Epidermal melanocyte (primary cell): ENCODE measurements around the gene SMIM32.

ENCODE experiments used
- DNase-seq: peaks from one replicate; pipeline ENCODE4 v3.0.0; 2011; ENCODE audit warnings: low spot score; ENCODE audit not compliant: insufficient read length

Gene SMIM32

DNA sequence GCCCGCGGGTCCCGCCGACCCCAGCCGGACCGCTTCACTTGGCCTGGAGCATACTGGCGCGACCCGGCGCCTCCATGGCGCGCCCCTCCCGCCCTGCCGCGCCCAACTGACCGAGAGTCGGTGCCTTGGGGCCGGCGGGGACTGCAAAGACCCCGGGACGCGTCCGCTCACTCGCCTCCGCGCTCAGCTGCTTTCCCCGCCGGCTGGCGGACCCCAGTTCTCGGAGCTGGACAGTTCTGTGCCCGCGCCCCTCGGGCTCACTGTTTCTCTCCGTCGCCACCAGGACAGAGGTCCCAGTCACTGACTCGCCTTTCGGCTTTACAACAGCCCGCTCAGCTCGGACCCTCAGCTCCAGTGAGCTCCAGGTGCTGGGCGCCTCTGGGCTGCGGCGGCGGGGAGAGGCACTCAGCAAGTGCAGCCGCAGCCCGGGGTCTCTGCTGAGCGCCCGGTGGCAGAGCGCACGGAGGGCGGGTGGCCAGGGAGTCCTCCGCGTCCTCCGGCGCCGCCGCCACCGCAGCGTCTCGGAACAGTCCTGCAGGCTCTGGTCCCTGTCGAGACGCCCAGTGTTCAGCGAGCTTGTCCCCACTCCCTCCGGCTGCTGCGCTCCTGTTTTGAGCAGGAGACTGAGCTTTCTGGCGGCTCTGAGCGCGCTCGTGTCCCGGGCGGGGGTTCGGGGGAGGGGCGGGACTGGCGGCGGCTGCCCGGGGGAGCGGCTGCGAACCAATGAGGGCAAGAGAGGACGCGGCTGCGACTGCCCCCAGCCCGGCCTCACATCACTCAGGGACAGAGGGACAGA is at the start of gene SMIM32:
Gene SMIM32 (minus strand): TSS at position 637 of the 796 bp plus-strand sequence. CDS start 638 bp downstream, outside the sequence.
- no peak for DNase-seq

DNA sequence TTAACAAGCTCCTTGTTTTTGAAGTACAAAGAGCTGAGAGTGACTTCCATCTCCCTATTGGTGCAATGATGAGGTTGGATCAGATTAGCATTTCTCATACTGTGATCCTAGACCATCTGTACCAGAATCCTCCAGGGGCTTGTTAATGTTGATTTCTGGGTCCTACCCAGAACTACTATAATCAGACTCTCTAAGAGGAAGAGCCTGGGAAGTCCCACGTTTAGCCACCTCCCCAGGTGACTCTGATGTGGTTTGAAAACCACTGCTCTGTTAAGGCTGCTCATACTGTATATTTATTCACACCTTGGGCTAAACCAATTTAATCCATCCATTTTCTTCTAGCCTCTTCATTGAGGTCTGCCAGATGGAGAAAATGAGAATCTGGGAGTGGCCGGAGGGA is 49.6 kb upstream of the SMIM32 start:
- no peak for DNase-seq

DNA sequence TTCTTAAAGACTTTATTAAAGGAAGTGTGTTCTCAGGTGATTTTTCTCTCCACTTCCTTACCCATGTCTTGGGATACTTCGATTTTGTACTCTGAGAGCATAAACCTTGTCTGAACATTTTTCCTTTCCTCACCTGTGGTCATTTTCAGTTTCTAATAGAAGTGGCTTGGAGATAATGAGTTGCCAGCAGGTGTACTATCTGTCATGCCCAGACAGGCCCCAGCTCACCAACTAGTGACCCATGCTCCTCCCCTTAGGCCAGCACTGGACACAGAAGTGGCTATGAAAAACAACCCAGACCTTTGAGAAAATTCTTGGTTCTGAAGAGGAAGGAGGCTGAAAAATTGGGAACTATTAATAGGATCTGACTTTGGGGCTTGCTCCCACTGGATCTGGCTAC is 49.2 kb upstream of the SMIM32 start:
- no peak for DNase-seq

DNA sequence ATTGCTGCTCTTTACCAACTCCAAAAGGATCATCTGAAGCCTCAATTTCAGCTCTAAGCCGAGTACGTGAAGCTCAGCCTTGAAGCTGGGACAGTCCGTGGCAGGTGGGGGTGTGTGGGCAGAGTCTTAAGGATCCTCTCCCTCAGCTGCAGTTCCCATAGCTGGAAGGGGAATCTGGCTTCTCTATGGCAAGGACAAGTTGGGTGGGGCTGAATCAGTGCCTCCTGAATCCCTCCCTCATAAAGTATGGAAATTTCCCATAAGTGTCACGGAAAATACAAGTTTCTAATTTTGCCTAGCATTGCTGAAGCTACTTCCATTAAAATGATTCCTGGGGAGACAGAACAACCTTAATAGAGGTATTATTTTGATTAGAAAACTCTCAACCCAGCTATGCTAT is 47.9 kb upstream of the SMIM32 start:
- no peak for DNase-seq

DNA sequence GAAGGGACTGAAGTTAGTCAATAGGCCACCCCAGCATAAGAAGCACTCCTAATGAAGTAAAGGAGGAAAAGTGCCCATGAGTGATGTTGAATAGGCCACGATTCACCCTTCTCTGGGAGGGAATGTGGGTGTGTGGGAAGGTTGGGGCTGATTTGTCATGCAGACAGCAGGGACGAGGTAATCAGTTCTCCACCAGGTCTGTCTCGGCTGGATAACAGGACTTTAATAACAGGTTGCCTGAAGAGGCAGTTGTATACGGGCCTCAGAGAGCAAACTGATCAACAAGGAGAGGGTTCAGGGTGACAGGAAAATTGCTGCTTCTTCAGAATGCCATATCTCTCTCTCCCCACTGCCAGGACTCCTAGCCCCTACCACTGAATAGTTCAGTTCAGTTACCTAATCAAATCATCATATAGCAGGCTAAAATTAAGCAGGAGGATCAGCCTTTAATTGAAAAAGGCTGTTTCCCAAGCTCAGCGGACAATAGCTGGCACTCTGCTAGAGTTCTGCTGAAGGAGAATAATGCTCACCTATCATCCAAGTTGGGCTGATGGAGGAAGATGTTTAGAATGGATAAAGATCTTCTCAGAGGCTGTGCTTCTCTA is 43.6 kb upstream of the SMIM32 start:
- DNase-seq, result no peak

DNA sequence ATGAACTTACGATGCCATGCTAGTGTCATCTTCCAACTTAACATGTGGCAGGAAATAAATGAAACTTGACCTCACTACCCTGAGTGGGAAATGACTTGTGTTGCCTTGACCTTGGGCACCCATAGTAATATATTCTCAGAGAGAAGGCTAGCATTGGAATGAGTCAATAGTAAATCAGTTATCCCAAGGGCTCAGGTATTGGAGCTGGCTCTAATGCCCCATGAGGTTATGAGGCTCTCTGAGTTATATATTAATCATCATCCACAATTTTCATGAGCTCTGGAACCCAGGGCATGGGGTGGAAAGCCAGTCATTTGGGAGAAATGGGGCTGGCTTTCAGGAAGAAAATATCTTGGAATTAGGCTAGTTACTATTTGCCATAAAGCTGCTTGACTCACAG is 42.4 kb upstream of the SMIM32 start:
- no peak for DNase-seq

DNA sequence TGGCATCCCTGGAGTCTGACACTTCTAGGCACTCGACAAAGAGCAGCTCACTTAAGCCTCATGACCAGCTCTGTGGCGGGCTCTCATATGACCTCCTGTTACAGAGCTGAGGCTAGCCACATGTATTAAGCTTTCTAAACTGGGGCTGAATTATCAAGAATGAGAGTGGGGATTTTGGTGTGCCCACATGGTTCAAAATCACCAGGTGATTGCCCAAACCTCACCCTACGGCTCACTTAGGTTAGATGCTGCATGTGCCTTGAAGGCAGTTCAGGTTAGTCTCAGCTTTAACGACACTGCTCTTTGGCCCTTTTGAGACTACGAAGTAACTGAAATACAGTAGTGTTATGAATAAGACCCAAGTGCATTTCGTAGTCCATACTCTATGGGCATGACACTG is 39.4 kb upstream of the SMIM32 start:
- no peak for DNase-seq

DNA sequence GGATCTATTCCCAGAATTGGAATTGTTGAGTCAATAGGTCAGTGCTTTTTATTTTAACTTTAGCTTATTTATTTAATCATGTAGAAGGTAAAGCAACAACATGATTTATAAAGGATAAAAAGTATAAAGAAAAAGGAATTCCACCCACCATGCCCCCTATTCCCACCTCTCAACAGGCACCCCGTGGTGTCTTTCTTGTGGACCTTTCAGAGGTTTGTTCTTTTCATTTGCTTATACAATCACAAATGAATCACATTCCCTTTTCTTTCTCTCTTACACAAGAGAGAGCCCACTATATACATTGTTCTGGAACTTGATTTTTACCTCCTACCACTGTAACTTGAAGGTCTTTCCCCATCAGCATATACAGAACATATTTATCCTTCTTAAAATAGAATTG is 37.2 kb upstream of the SMIM32 start:
- no peak for DNase-seq

DNA sequence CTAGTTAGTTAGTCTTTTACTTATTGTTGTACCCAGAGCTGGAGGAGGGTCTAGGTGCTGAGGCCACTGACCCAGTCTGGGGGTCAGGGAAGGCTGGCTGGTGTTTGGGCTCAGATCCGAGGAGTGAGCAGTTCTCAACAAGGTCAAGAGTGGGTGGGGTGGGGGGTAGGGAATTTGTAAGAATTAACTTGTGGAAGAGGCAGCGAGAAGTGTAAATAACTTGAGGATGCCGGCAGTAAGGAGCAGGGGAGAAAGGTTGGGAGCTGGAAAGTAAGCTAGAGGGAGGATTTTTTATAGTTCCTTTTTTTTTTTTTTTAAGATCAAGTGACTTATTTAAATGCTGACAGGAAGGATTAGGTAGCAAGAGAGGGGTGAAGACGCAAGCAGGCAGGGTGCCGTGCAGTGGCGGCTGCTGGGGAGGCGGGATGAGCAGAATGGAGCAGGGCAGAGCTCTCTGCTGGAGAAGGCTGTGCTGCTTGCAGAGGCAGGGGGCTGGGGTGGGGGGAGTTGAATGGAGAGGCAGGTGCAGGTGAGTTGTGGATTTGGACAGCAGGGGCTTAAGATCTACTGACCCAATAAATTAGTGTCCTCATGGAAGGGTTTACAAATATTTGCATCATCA is 35.3 kb upstream of the SMIM32 start:
- no peak for DNase-seq

DNA sequence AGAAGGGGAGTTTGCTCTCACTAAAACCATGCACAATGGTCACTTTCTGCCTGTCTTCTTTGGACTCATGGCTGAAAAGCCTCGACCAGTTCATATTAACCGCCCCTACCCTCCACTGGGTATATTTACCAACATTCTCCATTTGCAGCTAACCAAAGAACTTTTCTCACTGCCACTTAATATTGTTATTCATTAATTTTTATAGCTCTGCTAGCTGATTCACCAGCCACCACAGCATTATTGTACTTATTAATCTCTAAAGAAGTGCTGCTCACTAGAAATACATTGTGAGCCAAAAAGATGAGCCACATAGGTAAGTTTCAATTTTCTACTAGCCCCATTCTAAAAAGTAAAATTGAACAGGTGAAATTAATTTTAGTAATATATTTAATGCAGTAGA is 33.4 kb upstream of the SMIM32 start:
- no peak for DNase-seq

DNA sequence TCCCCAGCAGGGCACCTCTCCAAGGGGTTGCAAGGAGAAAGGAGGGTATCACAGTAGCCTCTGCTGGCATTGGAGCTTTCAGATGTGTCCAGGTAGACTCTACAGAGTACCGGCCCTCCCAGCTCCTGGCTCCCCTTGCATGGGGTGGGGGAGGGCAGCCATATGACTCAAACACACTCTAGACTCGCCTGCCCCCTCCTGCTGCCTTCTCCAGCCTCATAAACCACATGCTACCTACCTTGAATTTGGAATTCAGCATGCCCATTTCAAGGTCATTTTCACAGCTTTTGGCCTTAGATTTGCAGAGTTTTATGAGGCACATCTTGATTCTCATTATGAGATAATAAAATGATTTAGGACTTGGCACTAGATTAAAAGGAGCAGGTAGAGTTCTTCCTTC is 32.8 kb upstream of the SMIM32 start:
- DNase-seq, result no peak

DNA sequence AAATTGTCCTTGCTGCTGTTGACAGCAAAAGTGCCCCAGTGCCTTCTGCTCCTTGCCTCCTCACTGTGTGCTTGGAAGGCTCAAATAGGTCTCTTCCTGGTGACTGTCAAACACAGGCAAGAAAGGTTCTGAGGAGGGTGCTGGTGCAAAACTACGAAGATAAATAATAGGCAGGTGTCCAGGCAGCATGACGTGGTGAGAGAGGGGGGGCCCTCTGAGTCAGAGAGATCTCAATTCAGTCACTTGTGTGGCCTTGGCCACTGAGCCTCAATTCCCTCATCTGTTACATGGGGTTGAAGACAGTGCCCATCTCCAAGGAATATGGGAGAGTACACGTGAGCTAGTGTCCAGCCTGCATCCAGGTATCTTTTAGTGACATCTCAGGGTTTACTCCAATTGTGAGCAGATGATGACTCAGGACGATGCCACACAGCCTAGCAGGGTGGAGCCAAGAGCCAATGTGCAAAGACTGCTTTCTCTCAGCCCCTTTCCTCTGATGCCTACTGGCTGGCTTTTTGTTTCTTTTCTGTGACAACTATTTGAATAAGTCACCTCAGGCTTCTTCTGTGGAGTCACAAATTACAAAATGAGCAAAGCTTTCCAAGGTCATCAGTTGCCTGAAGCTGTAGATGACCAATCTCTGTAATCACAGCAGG is 29.7 kb upstream of the SMIM32 start:
- no peak for DNase-seq

DNA sequence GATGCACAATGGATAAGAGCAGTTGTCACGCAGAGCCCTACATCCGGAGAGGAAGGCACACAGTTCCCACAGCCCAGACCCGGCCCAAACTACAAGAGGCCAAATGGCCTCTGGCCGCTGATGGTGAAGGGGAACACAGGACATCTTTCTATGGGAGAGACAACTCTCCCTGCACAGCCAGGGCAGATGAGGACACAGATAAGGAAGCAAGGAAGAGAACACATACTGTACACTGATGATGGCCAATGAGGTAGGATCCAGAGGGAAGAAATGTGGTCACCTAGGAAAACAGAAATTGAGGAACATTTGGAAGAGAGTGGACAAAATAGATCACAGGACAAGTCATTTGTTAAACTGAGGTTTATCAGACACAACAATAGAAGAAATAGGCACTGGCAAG is 28.4 kb upstream of the SMIM32 start:
- DNase-seq, result no peak

DNA sequence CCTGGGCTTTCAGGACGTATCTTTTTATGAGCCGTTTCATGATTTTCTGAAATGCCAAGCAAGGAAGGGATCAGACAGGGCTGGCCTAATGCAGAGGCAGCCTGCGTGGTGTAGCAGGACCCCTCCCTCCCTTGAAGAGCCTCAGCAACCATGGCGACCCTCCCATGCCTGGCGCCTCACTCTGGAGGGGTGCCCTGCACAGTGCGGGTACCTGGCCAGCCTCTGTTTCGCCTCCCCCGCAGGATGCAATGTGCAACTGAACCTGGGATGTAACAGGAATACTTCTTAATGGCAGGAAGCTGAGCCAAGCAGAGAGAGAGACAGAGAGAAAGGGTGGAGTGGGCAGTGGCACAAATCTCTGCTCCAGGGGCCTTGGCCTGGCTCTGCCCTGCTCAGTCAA is 23.3 kb upstream of the SMIM32 start:
- DNase-seq, result no peak

DNA sequence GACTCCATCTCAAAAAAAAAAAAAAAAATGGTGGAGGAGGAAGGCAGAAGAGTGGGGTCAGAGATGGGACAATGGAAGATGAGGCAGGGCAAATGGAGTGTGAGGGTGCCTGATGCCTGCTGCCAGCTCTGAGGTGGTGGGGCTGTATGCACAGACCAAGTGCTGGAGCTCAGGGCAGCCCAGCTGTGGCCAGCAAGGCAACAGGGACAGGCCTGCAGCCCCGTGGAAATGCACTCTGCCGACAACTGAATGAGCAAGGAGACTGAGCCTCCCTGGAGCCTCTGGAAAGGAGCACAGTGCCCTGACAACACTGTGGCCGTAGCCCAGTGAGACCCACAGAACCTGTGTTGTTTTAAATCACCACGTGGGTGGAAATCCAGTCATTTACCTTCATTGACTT is 22.9 kb upstream of the SMIM32 start:
- DNase-seq, result no peak

DNA sequence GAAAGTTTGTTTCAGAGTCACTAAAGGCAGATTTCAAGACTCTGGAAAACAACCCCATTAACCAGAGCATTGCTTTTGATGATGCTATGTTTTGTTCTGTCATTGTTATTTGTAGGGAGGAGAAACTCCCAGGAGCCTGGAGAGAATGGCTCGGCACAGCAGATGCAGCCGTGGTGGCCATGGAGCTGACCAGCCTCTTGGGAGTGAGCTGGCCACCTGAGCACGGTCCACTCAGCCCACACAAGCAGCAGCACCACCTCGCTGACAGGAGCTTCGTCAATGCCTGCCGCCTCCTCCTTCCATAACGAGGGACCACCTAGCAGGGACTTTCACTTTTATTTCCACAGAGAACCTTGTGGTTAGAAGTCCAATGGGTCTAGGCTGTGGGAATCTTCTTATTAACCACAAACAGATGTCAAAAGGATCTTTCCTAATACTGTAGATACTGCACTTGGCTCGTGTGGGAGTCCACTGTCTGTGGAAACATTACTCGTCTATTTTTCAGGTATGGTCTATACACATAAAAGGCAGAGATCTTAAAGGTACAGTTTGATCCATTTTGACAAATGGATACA is 21.0 kb upstream of the SMIM32 start:
- no peak for DNase-seq

DNA sequence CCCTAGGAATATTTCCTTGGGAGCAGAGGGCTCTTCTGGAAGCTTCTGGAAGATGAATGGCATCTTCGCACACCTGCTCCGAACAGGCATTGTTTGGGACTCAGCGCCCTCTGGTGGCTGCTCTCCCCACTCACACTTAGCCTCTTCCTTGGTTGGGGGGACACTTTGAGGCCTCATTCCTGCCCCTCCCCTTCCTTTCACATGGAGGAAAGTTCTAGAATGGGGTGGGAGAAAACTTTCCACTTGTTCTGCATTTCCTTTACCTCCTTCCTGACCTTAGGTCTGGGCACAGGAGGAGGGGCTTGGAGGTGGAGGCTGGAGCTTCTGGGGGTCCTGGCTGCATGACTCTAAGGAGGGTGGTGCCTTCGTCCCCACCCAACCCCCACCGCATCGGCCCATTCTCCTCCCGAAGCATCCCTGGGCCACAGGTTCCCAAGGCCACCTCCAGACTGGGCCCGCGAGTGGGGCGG is 19.3 kb upstream of the SMIM32 start:
- no peak for DNase-seq

DNA sequence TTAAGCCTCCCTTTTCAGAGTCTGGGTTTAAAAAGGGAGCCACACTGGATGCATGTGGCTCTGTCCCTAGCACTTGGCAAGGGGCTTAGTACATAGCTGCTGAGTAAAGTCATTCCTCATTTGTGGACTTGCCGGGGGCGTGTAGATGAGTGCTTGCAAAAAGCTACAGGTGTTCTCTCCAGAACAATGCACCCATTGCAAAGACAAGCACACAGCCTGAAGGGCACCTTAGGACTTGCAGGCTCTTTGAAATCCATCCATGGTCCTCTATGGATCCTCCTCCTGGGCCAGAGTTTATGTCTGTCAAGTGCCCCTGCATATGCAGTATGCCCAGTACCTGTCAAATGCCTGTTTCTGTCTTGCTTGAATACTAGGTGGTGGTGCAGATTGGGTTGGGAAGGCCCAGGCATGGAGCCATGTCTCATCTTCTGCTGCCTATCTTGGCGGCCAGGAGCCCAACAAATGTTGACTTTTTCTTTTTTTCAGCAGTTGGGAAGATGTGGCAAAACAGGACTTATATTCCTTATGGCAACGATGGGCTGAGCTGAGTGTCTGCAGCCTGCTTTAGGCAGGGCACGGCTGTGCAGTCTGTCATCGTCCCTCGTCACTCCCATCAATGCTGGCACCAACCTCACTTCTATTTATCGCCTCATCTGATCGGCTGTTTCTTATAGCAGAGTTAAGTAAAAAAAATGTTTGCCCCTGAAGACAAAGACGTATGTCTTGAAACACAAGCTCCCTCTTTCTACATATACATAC is 18.5 kb upstream of the SMIM32 start:
- no peak for DNase-seq

DNA sequence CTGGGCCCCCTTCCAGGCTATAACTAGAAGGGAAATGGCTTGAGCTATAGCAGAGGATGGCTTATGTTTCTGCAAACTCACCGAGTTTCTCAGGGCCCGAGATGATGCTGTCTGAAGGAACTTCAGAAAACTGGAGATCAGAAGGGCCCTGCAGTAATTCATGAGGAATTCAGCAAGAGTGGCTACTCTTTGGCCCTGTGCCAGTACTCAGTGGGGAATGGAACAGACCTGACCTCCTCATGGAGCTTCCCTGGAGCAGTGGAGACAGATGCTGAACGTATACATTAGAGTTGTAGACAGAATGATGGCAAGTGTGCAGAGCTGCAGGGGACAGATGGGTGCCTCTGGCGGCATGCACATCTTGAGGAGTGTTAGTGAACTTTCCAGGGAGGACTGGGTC is 17.3 kb upstream of the SMIM32 start:
- DNase-seq, result no peak

DNA sequence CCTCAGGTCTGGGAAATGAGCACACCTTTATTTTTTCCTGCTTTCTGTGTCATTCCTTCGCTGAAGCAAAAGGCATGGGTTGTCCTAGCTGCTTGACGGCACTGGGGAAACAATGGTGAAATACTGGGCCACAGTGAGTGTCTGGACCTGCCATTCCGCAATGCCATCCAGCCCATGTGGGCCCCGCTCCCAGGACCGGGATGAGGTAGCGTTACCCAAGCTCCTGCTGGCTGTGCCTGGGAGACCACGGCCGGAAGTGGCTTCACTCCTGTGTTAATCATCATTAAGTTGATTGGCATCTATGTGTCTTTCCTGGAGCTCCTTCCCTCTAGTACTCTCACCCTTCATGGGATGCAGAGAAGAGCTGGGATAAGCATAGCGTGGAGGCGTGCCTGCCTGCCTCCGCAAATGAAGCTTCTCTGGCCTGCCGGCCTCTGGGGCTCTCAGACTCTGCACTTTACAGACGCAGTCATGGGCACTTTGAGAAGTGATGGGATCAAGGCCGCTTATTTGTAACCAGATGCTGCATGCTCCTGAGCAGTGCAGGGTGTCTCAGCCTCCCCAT is 16.5 kb upstream of the SMIM32 start:
- no peak for DNase-seq

DNA sequence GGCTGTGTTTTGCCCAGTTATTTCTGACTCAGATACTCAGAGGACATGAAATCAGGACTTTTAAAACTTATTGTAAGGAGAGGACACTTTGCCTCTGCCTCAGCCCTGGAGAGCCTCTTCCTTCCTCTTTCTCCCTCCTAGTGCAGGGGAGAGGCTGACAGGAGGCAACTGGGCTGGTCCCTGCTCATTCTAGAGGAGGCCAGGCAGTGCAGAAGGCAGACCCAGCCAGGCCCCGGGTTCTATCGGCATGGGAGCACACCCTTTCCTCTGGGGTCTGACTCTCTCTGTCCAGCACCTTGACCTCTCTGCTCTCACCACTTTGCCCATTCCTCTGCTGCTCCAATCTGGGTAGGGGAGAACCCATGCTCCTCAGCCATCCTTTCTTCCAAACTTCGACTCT is 16.0 kb upstream of the SMIM32 start:
- no peak for DNase-seq
